Measurements from ENCODE around the gene ZNF555. TPM values are rescaled to one million over a fixed set of nuclear protein-coding genes. Genes with fewer than 3 reads are reported as not detected.

Gene ZNF555
- total and polyA plus RNA-seq, 2 of the 13 experiments (the other 11 are each of a cell fraction or from before 2014, with no cell fraction given) = 5.0 to 8.0 TPM

- TF ChIP-seq FLYWCH1 (CRISPR knock-in tag; IDR thresholded peaks at IDR 0.05) (no peak), ETV6 (CRISPR knock-in tag; conservative IDR thresholded peaks at IDR 0.05) (no peak; the same call in 1 of the 2 replicates), JUNB (CRISPR knock-in tag; IDR thresholded peaks at IDR 0.05; ENCODE audit: borderline replicate concordance) (no peak), ZNF121 (CRISPR knock-in tag; IDR thresholded peaks at IDR 0.05) (no peak), CC2D1A (CRISPR knock-in tag; IDR thresholded peaks at IDR 0.05) (no peak), SALL2 (CRISPR knock-in tag; IDR thresholded peaks at IDR 0.05) (peak; percentile 84; the same call in 1 of the 2 replicates), ZNF234 (CRISPR knock-in tag; conservative IDR thresholded peaks at IDR 0.05) (no peak), SPEN (CRISPR knock-in tag; IDR thresholded peaks at IDR 0.05; ENCODE audit: low read depth) (peak; percentile 92), ZSCAN31 (CRISPR knock-in tag; IDR thresholded peaks at IDR 0.05; ENCODE audit: low read depth) (no peak), FUBP1 (CRISPR knock-in tag; IDR thresholded peaks at IDR 0.05; ENCODE audit: borderline replicate concordance) (no peak), ZNF549 (CRISPR knock-in tag; IDR thresholded peaks at IDR 0.05) (no peak), MXD1 (CRISPR knock-in tag; IDR thresholded peaks at IDR 0.05) (no peak), KLF16 (CRISPR knock-in tag; IDR thresholded peaks at IDR 0.05) (peak in 1 of 2 experiments; percentile 83; a peak in 2 of 4 replicates), FOXK1 (CRISPR knock-in tag; IDR thresholded peaks at IDR 0.05; ENCODE audit: borderline replicate concordance, low read depth) (peak; percentile 77; the same call in 1 of the 2 replicates), ZNF180 (CRISPR knock-in tag; IDR thresholded peaks at IDR 0.05; ENCODE audit: borderline replicate concordance, low read depth) (no peak), KAT8 (CRISPR knock-in tag; IDR thresholded peaks at IDR 0.05) (peak; percentile 75), SIN3B (IDR thresholded peaks at IDR 0.05; ENCODE audit: low read length) (no peak), SMYD3 (CRISPR knock-in tag; IDR thresholded peaks at IDR 0.05) (no peak), ZNF720 (CRISPR knock-in tag; IDR thresholded peaks at IDR 0.05) (no peak), SIX4 (CRISPR knock-in tag; IDR thresholded peaks at IDR 0.05) (no peak), ZNF580 (CRISPR knock-in tag; IDR thresholded peaks at IDR 0.05; ENCODE audit: borderline replicate concordance, low read depth) (peak; percentile 72; the same call in 1 of the 2 replicates), RBM22 (optimal IDR thresholded peaks at IDR 0.05; ENCODE audit: low read length) (peak; percentile 31), ZFP82 (CRISPR knock-in tag; IDR thresholded peaks at IDR 0.05; ENCODE audit: borderline replicate concordance) (no peak; the same call in 1 of the 2 replicates), ZFP1 (CRISPR knock-in tag; IDR thresholded peaks at IDR 0.05) (peak; percentile 88; the same call in 1 of the 2 replicates), ZC3H4 (CRISPR knock-in tag; IDR thresholded peaks at IDR 0.05; ENCODE audit: borderline replicate concordance) (no peak), TIGD3 (CRISPR knock-in tag; IDR thresholded peaks at IDR 0.05; ENCODE audit: borderline replicate concordance) (no peak), ZNF547 (CRISPR knock-in tag; IDR thresholded peaks at IDR 0.05) (peak; percentile 35; the same call in 1 of the 2 replicates)
These were observed 21.6 kb upstream of the ZNF555 start, which contains the start of gene ZNF554 (continued) for GRCh38 chr19:2819540-2820111.
